ENCODE results near the gene ARHGAP6.
A peak's percentile ranks its signal among the peaks of the same experiment; 100 is the strongest.
"Not testable (repeated sequence)": the region's sequence is repeated elsewhere in the genome, so short reads cannot be mapped to it uniquely, and the experiment has no call there.

ARHGAP6 gene

GRCh38 chrX:11254417-11255109 is 411.2 kb downstream of the ARHGAP6 start:
- no peak for DNase-seq (ENCODE audit: low read depth, low spot score)

- DNase-seq (ENCODE audit: low read depth, low spot score), result no peak
Observed at GRCh38 chrX:11244636-11245035, 421.1 kb downstream of the ARHGAP6 start.

- no peak for DNase-seq (ENCODE audit: low read depth, low spot score)
Observed at GRCh38 chrX:11242704-11243103, 423.0 kb downstream of the ARHGAP6 start.

- DNase-seq (ENCODE audit: low read depth, low spot score), result no peak
Observed at GRCh38 chrX:11241720-11242119, 424.0 kb downstream of the ARHGAP6 start.

GRCh38 chrX:11239230-11239629 is 426.5 kb downstream of the ARHGAP6 start:
- peak; percentile 6 for DNase-seq (ENCODE audit: low read depth, low spot score)

- not testable (repeated sequence) for DNase-seq (ENCODE audit: low read depth, low spot score)
Observed at GRCh38 chrX:11235377-11235776, 430.3 kb downstream of the ARHGAP6 start.

GRCh38 chrX:11215191-11215921 is 450.4 kb downstream of the ARHGAP6 start:
- peak; percentile 67 for DNase-seq (ENCODE audit: low read depth, low spot score)

- peak; percentile 6 for DNase-seq (ENCODE audit: low read depth, low spot score)
Observed at GRCh38 chrX:11214346-11215190, 451.2 kb downstream of the ARHGAP6 start.

GRCh38 chrX:11212741-11213140 is 453.0 kb downstream of the ARHGAP6 start:
- no peak for DNase-seq (ENCODE audit: low read depth, low spot score)

GRCh38 chrX:11210415-11210801 is 455.3 kb downstream of the ARHGAP6 start:
- no peak for DNase-seq (ENCODE audit: low read depth, low spot score)

- DNase-seq (ENCODE audit: low read depth, low spot score), result no peak
Observed at GRCh38 chrX:11209798-11210414, 455.8 kb downstream of the ARHGAP6 start.

- no peak for DNase-seq (ENCODE audit: low read depth, low spot score)
Observed at GRCh38 chrX:11206716-11207115, 459.0 kb downstream of the ARHGAP6 start.

GRCh38 chrX:11205796-11206195 is 459.9 kb downstream of the ARHGAP6 start:
- DNase-seq (ENCODE audit: low read depth, low spot score), result no peak

- DNase-seq (ENCODE audit: low read depth, low spot score), result no peak
Observed at GRCh38 chrX:11197671-11198070, 468.0 kb downstream of the ARHGAP6 start.

GRCh38 chrX:11196476-11196875 is 469.2 kb downstream of the ARHGAP6 start:
- no peak for DNase-seq (ENCODE audit: low read depth, low spot score)

GRCh38 chrX:11193035-11193469 is 472.7 kb downstream of the ARHGAP6 start:
- DNase-seq (ENCODE audit: low read depth, low spot score), result no peak

- DNase-seq (ENCODE audit: low read depth, low spot score), result peak; percentile 84
Observed at GRCh38 chrX:11190745-11191510, 474.8 kb downstream of the ARHGAP6 start.

- no peak for DNase-seq (ENCODE audit: low read depth, low spot score)
Observed at GRCh38 chrX:11189097-11189496, 476.6 kb downstream of the ARHGAP6 start.

GRCh38 chrX:11188664-11189063 is 477.1 kb downstream of the ARHGAP6 start:
- DNase-seq (ENCODE audit: low read depth, low spot score), result no peak

- peak; percentile 18 for DNase-seq (ENCODE audit: low read depth, low spot score)
Observed at GRCh38 chrX:11187001-11187400, 478.7 kb downstream of the ARHGAP6 start.

- DNase-seq (ENCODE audit: low read depth, low spot score), result no peak
Observed at GRCh38 chrX:11185861-11186260, 479.9 kb downstream of the ARHGAP6 start.
